Calu3 (cell line): ENCODE measurements around the gene NEK7. TPM values are rescaled to one million over a fixed set of nuclear protein-coding genes. Genes with fewer than 3 reads are reported as not detected.

Source experiments
- BruUV-seq: library from RNA; stranded (reverse); fragments of 400-500 nt; replicated peaks from 2 replicates; lab custom pipeline; 2021; lab: Mats Ljungman, UMichigan
- CTCF ChIA-PET: fragments of 300-600 bp; sonication (Branson Sonifier 250); formaldehyde crosslinking; loops from one replicate; lab custom pipeline; 2022; ENCODE audit warnings: antibody characterized with exemption; lab: Charles Lee
- DNase-seq: peaks from one replicate; pipeline ENCODE4 v3.0.0; 2022
- H3K27ac Mint-ChIP-seq: one replicate; pipeline ENCODE4 v1.8.0; 2022; ENCODE audit warnings: mixed read lengths; ENCODE audit not compliant: unreplicated experiment
- H3K27me3 Mint-ChIP-seq: one replicate; pipeline ENCODE4 v1.8.0; 2022; ENCODE audit warnings: mixed read lengths; ENCODE audit not compliant: unreplicated experiment
- H3K36me3 Mint-ChIP-seq: one replicate; pipeline ENCODE4 v1.8.0; 2022; ENCODE audit warnings: mild to moderate bottlenecking, moderate library complexity, mixed read lengths; ENCODE audit not compliant: insufficient read depth, unreplicated experiment
- H3K4me1 Mint-ChIP-seq: one replicate; pipeline ENCODE4 v1.8.0; 2022; ENCODE audit warnings: mild to moderate bottlenecking, low read depth, mixed read lengths; ENCODE audit not compliant: unreplicated experiment
- H3K4me3 Mint-ChIP-seq: one replicate; pipeline ENCODE4 v1.8.0; 2022; ENCODE audit warnings: mild to moderate bottlenecking, low read depth, moderate library complexity, mixed read lengths; ENCODE audit not compliant: unreplicated experiment
- H3K9me3 Mint-ChIP-seq: one replicate; pipeline ENCODE4 v1.8.0; 2022; ENCODE audit warnings: low read depth, mixed read lengths; ENCODE audit not compliant: unreplicated experiment
- intact Hi-C: fragments of 100-400 bp; cut with micrococcal nuclease; formaldehyde crosslinking; loops from one replicate; pipeline ENCODE4 v1.10.0; 2022; ENCODE audit not compliant: unreplicated experiment
- total RNA-seq: library from RNA; stranded (reverse); gene quantifications from 2 replicates; pipeline ENCODE4 v1.2.3, GENCODE V29; 2022
- TF ChIP-seq, protein P1 (sequence below): fragments of 200-600 bp; IDR thresholded peaks from one replicate; pipeline ENCODE4 v1.8.0; 2022; ENCODE audit warnings: antibody characterized with exemption; ENCODE audit not compliant: unreplicated experiment

NEK7 gene
- total RNA-seq, 1 experiment from 2014 or later: 145 TPM

DNA sequence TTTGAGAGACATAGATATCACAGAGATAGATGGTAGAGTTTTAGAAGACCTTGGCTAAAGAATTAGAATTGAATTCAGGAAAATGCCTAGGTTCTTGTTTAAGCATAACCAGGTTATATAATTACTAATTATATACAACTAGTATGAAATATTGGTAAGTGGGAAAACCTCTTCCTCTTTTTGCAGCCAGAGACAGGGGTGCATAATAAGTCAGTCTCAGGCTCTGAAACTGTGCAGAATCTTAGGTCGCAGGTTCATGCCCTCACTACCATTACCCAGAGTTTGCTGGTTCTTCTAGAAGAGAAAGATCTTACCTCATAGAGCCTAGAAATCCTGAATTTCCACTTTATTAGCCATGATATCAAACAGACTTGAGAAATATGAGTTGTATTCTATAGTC lies 183.3 kb downstream of the NEK7 start:
- BruUV-seq: no TSS peak
- Mint-ChIP-seq H3K9me3 (peaks cover 2% of the 10 kb centered on the region), H3K4me3 (no peak overlapping the region), H3K27me3 (no peaks in the 10 kb centered on the region), H3K27ac (no peak overlapping the region), H3K4me1 (peaks cover 8% of the 10 kb centered on the region), H3K36me3 (no peaks in the 10 kb centered on the region)
- DNase-seq: no peak
- intact Hi-C loops: no loop called here
- TF ChIP-seq, protein P1, sequence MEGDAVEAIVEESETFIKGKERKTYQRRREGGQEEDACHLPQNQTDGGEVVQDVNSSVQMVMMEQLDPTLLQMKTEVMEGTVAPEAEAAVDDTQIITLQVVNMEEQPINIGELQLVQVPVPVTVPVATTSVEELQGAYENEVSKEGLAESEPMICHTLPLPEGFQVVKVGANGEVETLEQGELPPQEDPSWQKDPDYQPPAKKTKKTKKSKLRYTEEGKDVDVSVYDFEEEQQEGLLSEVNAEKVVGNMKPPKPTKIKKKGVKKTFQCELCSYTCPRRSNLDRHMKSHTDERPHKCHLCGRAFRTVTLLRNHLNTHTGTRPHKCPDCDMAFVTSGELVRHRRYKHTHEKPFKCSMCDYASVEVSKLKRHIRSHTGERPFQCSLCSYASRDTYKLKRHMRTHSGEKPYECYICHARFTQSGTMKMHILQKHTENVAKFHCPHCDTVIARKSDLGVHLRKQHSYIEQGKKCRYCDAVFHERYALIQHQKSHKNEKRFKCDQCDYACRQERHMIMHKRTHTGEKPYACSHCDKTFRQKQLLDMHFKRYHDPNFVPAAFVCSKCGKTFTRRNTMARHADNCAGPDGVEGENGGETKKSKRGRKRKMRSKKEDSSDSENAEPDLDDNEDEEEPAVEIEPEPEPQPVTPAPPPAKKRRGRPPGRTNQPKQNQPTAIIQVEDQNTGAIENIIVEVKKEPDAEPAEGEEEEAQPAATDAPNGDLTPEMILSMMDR: no peak
- CTCF ChIA-PET: no interaction called here

DNA sequence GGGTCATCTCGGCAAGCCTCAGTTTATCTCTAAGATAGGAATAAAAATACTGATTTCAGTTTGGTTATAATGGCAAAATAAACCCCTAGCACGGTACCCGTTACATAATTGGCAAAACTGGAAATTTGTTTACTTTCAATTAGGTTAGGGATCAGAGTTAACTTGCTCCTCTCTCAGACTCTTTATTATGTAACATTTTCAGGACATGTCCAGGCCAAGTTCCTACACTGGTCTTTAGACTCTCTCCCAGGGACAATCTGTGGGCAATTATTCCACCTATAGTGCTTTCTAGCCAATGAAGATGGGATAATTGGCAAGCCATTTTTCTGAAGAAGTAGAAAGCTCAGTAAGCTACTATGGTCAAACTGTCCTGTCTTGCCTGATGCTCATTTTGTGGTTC lies 189.4 kb downstream of the NEK7 start:
- H3K4me3 Mint-ChIP-seq: no peak overlapping the region
- intact Hi-C loops: no loop called here
- CTCF ChIA-PET: no interaction called here
- BruUV-seq: no TSS peak
- H3K27me3 Mint-ChIP-seq: no peaks in the 10 kb centered on the region
- no peak for DNase-seq
- H3K27ac Mint-ChIP-seq: no peak overlapping the region
- TF ChIP-seq, protein P1: no peak
- no peaks in the 10 kb centered on the region for H3K9me3 Mint-ChIP-seq
- no peaks in the 10 kb centered on the region for H3K36me3 Mint-ChIP-seq
- peaks cover 8% of the 10 kb centered on the region for H3K4me1 Mint-ChIP-seq

DNA sequence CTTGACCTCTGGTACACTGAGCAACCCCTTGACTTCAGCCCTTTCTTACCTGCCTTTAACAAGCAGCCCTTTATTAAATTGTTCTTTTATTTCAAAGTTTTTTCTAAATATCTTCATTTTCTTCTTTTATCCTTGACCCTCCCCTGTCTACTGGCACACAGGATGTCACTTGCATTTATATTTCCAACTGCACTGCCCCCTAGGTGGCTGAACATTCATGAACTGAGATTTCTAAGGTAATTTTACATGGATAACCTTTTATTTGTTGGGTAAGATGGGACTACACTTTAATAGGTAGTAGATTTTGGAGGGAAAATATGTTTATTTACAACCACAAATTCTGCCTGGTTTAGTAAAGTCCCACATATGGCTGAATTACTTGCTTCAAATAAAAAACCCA lies 193.7 kb downstream of the NEK7 start:
- H3K4me1 Mint-ChIP-seq: no peaks in the 10 kb centered on the region
- no peaks in the 10 kb centered on the region for H3K9me3 Mint-ChIP-seq
- no peak overlapping the region for H3K4me3 Mint-ChIP-seq
- H3K27ac Mint-ChIP-seq: no peak overlapping the region
- H3K36me3 Mint-ChIP-seq: no peaks in the 10 kb centered on the region
- CTCF ChIA-PET: no interaction called here
- intact Hi-C loops: loop anchor here (10.0 kb wide), 2 partner anchors 114 to 266 kb away; no protein-coding TSS in a partner anchor
- H3K27me3 Mint-ChIP-seq: no peaks in the 10 kb centered on the region
- no peak for DNase-seq
- TF ChIP-seq, protein P1: no peak
- no TSS peak for BruUV-seq

DNA sequence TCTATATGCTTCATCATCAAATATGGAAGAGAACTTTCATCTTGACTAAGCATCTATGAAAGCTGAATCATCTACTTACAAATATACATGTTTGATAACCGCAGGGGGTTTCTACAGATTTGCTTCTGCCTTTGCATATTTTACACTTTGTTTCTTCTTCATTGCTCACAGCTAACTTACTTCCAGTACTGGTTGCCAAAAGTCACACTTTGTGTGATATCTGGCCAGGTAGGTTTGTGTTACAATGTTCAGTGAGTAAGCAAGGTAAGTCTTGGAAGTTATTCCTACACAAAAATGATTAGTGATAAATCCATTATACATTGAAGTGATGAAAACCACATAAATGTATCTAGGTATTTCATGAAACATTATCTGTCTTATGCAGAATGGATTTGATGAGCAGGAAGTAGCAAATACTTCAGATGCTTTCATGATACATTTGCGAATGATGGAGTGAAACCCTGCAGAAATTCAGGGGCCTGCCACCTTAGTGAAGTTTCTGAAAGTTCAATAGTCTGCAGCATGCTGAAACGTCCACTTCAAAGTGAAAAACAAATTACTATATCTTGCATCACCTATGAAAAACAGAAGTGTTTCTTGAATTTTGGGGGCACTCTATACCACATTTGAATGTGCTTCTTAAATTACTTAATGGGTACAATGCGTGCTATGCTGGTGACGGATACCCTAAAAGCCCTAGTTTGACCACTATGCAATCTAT lies 196.3 kb downstream of the NEK7 start:
- no peaks in the 10 kb centered on the region for H3K36me3 Mint-ChIP-seq
- no peaks in the 10 kb centered on the region for H3K4me1 Mint-ChIP-seq
- no peak overlapping the region for H3K27ac Mint-ChIP-seq
- no peak overlapping the region for H3K4me3 Mint-ChIP-seq
- H3K9me3 Mint-ChIP-seq: no peaks in the 10 kb centered on the region
- intact Hi-C loops: loop anchor here (10.0 kb wide), 2 partner anchors 112 to 268 kb away; no protein-coding TSS in a partner anchor
- CTCF ChIA-PET: no interaction called here
- no peak for DNase-seq
- BruUV-seq: no TSS peak
- no peaks in the 10 kb centered on the region for H3K27me3 Mint-ChIP-seq
- TF ChIP-seq, protein P1: no peak
